ENCODE data around the gene ITPR2. TPM values are rescaled to one million over a fixed set of nuclear protein-coding genes. Genes with fewer than 3 reads are reported as not detected.

The ITPR2 gene
- total RNA-seq, 1 donor: 19.2 TPM

DNA sequence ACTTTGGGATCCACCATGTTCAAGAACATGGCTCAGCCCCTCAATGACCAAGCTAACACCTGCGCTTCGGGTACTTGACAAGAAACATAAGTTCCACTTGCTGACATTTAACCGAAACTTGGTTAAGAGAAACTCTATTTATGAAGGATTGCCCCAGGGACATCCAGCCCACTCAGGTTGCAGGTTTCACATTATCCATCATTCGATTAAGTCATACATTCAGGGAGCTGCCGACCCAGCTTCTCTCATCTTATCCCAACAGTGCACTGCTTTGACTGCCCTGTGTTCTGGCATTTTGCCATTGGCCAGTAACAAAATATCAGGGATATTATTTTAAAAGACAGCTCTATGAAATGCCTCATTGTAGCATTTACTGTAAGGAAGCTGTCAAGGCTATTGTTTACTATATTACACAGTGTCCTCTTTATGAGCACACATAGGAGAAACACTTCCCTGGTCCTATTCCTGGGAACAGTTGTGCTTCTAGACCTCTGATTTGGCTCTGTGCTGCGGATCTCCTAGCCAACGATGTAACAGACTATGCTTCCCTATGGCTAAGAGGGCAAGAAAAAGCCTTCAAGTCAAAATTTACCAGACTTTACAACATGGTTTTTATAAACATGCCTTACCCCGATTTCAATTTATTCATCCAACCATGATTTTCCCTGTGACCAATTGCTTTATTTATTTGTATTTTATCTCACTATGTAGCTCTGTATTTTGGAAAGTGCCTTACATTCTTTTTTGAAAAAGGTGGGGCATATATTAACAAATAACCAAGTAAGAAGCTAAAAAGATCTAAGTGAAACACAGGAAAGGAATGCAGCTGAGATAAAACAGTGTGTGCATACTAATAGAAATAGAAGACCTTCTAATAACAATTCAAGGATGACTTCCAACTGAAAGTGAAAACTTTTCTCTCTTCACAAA is 109.3 kb downstream of the ITPR2 start:
- H3K9me3 ChIP-seq (ENCODE audit: low read depth, low read length): no peaks in the 10 kb centered on the region
- no peak for DNase-seq (ENCODE audit: insufficient read length, low spot score, missing footprints)
- H3K36me3 ChIP-seq (ENCODE audit: insufficient read depth, low read length): no peaks in the 10 kb centered on the region
- no peaks in the 10 kb centered on the region for H3K27me3 ChIP-seq (ENCODE audit: insufficient read depth, low read length)
- TF ChIP-seq, protein P1, sequence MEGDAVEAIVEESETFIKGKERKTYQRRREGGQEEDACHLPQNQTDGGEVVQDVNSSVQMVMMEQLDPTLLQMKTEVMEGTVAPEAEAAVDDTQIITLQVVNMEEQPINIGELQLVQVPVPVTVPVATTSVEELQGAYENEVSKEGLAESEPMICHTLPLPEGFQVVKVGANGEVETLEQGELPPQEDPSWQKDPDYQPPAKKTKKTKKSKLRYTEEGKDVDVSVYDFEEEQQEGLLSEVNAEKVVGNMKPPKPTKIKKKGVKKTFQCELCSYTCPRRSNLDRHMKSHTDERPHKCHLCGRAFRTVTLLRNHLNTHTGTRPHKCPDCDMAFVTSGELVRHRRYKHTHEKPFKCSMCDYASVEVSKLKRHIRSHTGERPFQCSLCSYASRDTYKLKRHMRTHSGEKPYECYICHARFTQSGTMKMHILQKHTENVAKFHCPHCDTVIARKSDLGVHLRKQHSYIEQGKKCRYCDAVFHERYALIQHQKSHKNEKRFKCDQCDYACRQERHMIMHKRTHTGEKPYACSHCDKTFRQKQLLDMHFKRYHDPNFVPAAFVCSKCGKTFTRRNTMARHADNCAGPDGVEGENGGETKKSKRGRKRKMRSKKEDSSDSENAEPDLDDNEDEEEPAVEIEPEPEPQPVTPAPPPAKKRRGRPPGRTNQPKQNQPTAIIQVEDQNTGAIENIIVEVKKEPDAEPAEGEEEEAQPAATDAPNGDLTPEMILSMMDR (IDR thresholded peaks at IDR 0.05; ENCODE audit: extremely low read depth, low read depth, low read length): no peak
- peak overlapping the region; percentile 52 for H2AFZ ChIP-seq (ENCODE audit: low read length)
- no peaks in the 10 kb centered on the region for H3K79me2 ChIP-seq (ENCODE audit: insufficient read depth, low read length)
- H4K20me1 ChIP-seq (ENCODE audit: insufficient read depth, low read length): no peaks in the 10 kb centered on the region
- H3K27ac ChIP-seq (ENCODE audit: low read depth, low read length): peak overlapping the region; percentile 69
- H3K4me1 ChIP-seq (ENCODE audit: insufficient read depth, low read length): peaks cover 19% of the 10 kb centered on the region
- H3K4me3 ChIP-seq (ENCODE audit: insufficient read depth, low read length): peak overlapping the region; percentile 13
- H3K4me2 ChIP-seq (ENCODE audit: insufficient read depth, low read length): peak overlapping the region; percentile 44

DNA sequence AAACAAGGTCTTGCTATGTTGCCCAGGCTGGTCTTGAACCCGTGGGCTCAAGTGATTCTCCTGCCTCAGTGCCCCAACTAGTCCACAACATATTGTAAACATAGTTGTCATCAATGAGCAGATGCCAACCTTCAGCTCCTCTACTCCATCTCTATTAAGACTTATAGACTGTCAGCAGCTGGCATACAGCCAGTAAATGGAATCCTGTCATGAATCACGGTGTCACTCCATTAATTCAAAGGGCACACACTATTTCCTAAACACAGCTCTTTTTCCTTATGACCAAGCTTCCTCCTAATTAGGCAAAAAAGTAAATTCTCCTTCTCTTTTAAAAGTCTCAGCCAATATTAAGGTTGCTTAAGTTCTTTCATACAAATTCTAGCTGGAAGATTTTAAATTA is 111.2 kb downstream of the ITPR2 start:
- H3K9me3 ChIP-seq (ENCODE audit: low read depth, low read length): no peaks in the 10 kb centered on the region
- DNase-seq (ENCODE audit: insufficient read length, low spot score, missing footprints): no peak
- no peak overlapping the region for H3K27ac ChIP-seq (ENCODE audit: low read depth, low read length)
- no peaks in the 10 kb centered on the region for H3K79me2 ChIP-seq (ENCODE audit: insufficient read depth, low read length)
- no peaks in the 10 kb centered on the region for H3K27me3 ChIP-seq (ENCODE audit: insufficient read depth, low read length)
- H3K4me3 ChIP-seq (ENCODE audit: insufficient read depth, low read length): no peak overlapping the region
- TF ChIP-seq, protein P1 (IDR thresholded peaks at IDR 0.05; ENCODE audit: extremely low read depth, low read depth, low read length): no peak
- no peaks in the 10 kb centered on the region for H3K36me3 ChIP-seq (ENCODE audit: insufficient read depth, low read length)
- H3K4me1 ChIP-seq (ENCODE audit: insufficient read depth, low read length): peaks cover 12% of the 10 kb centered on the region
- no peak overlapping the region for H2AFZ ChIP-seq (ENCODE audit: low read length)
- no peak overlapping the region for H3K4me2 ChIP-seq (ENCODE audit: insufficient read depth, low read length)
- H4K20me1 ChIP-seq (ENCODE audit: insufficient read depth, low read length): no peaks in the 10 kb centered on the region

DNA sequence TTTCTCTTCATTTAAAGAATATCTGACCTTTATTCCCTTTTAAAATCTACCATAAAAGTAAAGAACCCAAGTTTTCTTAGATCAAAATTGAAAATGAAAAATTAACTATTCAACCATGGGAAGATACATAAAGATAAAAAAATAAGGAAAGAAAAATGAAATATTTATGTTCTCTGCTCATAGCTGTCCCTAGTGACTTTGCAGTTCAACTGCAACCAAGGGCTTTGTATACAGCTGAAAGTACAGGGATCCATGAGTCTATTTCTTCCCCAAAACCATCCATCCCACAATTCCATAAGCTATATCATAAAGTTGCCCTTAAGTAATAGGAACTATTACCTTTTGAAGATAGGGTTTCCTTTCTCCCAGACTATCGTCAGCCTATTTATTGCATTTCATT is 113.1 kb downstream of the ITPR2 start:
- Histone ChIP-seq H3K9me3 (ENCODE audit: low read depth, low read length) (no peaks in the 10 kb centered on the region), H3K4me1 (ENCODE audit: insufficient read depth, low read length) (peaks cover 12% of the 10 kb centered on the region), H3K27me3 (ENCODE audit: insufficient read depth, low read length) (no peaks in the 10 kb centered on the region), H3K36me3 (ENCODE audit: insufficient read depth, low read length) (no peaks in the 10 kb centered on the region), H3K79me2 (ENCODE audit: insufficient read depth, low read length) (no peaks in the 10 kb centered on the region), H3K4me2 (ENCODE audit: insufficient read depth, low read length) (no peak overlapping the region), H3K27ac (ENCODE audit: low read depth, low read length) (no peak overlapping the region), H4K20me1 (ENCODE audit: insufficient read depth, low read length) (no peaks in the 10 kb centered on the region), H3K4me3 (ENCODE audit: insufficient read depth, low read length) (no peak overlapping the region), H2AFZ (ENCODE audit: low read length) (no peak overlapping the region)
- TF ChIP-seq, protein P1 (IDR thresholded peaks at IDR 0.05; ENCODE audit: extremely low read depth, low read depth, low read length): peak; percentile 36
- DNase-seq (ENCODE audit: insufficient read length, low spot score, missing footprints): no peak

DNA sequence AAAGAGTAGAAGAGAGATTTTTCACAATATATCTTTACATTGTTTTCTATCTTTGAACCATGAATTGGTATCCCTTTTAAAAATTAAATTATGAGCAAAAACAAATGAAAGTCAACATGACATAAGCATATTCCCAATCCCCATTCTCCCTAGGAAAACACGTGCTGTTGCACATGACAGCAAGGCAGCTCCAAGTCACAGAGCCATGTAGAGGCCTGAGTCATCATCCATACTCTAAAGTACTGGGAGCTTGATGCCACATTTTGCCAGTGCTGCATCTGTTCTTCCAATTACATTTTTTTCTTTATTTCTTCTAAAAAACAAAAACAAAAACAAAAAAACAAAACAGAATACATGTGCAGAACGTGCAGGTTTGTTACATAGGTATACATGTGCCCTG is 115.2 kb downstream of the ITPR2 start:
- TF ChIP-seq, protein P1 (IDR thresholded peaks at IDR 0.05; ENCODE audit: extremely low read depth, low read depth, low read length): no peak
- H3K79me2 ChIP-seq (ENCODE audit: insufficient read depth, low read length): no peaks in the 10 kb centered on the region

More for the DNA sequence above, 115.2 kb downstream of the ITPR2 start:
- Histone ChIP-seq H3K4me1 (ENCODE audit: insufficient read depth, low read length) (no peaks in the 10 kb centered on the region), H3K27me3 (ENCODE audit: insufficient read depth, low read length) (no peaks in the 10 kb centered on the region), H3K4me2 (ENCODE audit: insufficient read depth, low read length) (no peak overlapping the region), H2AFZ (ENCODE audit: low read length) (no peak overlapping the region), H3K36me3 (ENCODE audit: insufficient read depth, low read length) (no peaks in the 10 kb centered on the region), H4K20me1 (ENCODE audit: insufficient read depth, low read length) (no peaks in the 10 kb centered on the region), H3K4me3 (ENCODE audit: insufficient read depth, low read length) (no peak overlapping the region), H3K9me3 (ENCODE audit: low read depth, low read length) (no peaks in the 10 kb centered on the region), H3K27ac (ENCODE audit: low read depth, low read length) (no peak overlapping the region)
- DNase-seq (ENCODE audit: insufficient read length, low spot score, missing footprints): no peak
